ENCODE results near the gene STK32B.
A peak's percentile ranks its signal among the peaks of the same experiment; 100 is the strongest.

STK32B gene

DNA sequence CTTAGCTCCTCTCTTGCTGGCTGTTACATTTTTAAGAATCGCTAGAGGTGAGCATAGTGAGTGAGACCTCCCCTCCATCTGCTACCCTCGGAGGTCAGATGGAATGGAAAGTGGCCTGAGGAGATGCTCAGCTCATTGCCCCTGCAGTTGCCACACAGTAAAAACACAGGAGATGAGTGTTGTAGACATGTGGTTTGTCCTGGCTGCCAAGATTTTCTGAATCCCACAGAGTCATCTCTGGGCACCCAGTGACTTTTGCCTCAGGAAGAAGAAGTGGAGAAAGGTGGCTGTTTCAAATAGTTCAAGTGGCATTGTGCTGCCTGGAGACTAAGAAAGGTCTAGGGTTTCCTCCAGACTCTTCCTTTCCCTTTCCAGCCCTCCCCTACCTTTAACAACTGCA lies 271.0 kb downstream of the STK32B start:
- DNase-seq (ENCODE audit: insufficient read length, low spot score) (no peak), FAIRE-seq (no peak)

DNA sequence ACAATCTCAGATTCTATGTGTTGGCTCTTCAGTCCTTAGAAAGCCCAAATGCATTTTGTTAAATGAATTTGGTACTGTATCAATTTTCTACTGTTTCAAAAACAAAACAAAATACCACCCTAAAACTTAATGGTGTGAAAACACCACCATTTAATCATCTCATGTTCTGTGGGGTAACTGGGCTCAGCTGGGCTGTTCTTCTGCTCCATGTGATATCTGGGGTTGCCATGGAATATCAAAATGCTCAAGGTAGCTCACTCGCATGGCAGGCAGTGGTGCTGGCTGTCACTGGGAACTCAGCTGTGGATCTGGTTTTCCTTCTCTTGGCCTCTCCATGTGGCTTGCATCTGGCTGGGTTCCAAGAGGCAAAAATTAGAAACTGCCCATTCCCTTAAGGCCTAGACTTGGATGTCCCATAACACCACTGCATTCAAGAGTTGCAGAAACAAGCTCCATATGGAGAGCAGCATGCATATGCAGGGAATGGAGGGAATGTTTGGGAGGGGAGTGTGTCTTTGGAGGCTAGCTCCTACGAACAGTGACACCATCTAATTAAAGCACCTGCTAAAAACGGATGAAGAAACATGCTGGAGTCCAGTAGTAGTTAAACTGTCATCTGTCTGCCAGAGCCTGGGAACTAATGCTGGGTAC lies 279.2 kb downstream of the STK32B start:
- no peak for DNase-seq (ENCODE audit: insufficient read length, low spot score)
- FAIRE-seq: no peak

DNA sequence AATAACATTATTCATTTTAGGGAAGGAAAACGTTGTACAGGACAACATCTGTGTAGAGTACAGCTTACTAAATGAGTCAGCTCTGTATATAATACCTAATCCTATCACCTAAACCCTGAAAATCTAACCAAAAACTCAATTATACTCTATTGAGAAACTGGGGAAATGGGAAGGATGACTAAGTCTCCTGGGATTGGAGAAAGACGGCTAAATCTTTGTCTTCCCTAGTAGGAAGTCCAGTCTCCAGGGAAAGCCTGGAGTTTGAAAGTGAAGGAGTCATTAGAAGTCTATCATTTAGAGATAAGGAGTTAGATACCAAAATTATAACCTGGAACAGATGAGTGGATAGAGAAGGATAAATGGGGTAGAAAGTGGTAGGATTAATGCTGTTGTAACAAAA lies 286.5 kb downstream of the STK32B start:
- FAIRE-seq (no peak), DNase-seq (ENCODE audit: insufficient read length, low spot score) (no peak)

DNA sequence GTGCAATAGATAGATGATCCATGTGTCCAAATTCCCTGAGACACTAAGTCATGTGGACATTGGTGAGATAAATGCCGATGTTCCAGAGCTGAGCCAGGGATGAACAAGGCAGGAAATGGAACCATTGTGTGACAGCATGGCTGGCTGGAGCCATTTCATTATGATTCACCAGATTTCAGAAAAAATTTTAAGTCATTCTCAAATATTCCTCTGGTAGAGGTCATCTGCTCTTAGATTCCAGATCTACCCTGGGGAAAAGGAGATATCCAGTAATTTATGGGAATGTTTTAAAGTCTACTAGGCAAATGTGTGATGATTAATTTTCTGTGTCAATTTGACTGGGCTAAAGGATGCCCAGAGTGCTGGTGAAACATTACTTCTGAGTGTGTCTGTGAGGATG lies 287.3 kb downstream of the STK32B start:
- DNase-seq (ENCODE audit: insufficient read length, low spot score) (no peak), FAIRE-seq (no peak)

DNA sequence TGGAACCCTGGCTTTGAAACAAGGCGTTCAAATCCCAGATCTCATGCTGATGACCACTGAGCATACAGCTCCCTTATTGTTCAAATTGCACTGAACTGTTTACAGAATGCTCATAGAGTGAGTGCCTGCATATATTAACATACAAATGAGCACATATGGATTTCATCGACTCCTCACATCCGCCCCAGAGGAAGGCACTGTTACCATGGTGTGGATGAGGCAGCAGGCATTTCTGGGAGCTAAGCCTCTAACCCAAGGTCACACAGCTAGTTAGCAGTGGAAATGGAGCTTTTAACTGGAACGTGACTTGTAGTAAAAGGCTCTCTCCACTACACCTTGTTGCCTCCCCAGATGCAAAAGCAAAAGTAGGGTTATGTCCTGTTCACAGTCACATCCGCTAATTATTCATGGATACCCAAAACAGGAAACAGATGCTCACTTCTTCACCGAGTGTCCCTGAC lies 289.7 kb downstream of the STK32B start:
- DNase-seq (ENCODE audit: insufficient read length, low spot score) (no peak), FAIRE-seq (no peak)

DNA sequence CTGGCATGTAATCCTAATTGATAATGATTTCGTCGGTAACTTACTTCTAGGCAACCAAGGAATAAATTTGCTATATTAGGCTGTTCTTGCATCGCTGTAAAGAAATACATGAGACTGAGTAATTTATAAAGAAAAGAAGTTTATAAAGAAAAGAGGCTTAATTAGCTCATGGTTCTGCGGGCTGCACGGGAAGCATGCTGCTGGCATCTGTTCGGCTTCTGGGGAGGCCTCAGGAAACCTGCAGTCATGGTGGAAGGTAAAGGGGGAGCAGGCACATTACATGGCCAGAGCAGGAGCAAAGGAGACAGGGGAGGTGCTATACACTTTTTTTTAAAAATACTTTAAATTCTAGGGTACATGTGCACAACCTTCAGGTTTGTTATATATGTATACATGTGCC lies 290.2 kb downstream of the STK32B start:
- no peak for FAIRE-seq

DNA sequence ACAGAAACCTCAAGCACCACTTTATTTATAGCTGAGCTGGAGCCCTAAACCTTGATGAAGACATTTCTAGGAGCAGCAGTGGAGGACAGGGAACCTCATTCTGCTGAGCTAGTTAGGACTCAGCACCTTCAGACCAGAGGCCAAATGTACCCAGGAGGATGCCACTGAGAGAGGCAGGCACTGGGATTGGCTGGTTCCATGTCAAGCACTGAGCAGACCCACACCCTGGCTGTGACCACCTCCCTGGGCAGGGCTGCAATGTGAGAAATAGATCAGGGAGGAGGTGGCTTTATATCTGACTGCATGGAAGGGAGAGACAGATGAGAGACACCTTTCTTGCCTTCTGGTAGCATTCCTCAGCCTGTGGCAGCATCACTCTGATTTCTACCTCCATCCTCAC lies 304.6 kb downstream of the STK32B start:
- no peak for FAIRE-seq
- no peak for DNase-seq (ENCODE audit: insufficient read length, low spot score)

More for the DNA sequence above, 290.2 kb downstream of the STK32B start:
- no peak for DNase-seq (ENCODE audit: insufficient read length, low spot score)

DNA sequence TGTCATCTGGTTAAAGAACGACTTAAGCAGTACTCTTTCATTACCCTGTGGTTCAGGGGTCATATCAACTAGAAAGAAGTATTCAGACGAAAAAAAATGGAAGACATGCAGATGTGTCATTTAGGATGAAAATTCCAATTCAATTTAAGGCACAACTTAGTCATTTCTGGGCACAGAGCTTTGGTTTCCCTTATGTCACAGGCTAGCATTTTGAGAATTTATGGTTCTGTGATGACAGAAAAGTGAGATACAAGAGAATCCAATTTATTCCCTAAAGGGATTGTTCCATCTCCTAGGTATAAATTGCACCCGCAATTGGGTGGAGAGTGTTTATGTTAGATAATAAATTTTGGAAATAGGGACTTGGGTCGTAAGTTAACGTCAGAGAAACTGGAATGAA lies 306.6 kb downstream of the STK32B start:
- DNase-seq (ENCODE audit: insufficient read length, low spot score): no peak
- FAIRE-seq: no peak

DNA sequence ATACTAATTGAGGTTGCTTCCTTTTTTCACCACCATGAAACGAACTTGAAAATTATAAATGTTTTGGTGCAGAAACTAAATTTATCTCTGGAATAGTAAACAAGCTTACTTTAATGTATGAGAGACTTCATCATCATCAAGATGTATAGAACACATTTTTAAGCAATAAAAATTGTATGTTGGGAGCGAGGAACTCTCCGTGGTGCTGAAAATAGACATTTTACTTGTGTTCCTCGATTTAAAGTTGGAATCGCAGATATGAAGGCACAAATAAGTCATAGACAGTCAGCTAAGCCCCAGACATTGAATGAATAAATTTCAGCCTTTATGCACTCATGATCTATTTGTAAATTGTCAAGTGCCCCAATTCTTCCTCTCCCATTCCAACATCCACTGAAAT lies 310.7 kb downstream of the STK32B start:
- no peak for FAIRE-seq
- DNase-seq (ENCODE audit: insufficient read length, low spot score): no peak

DNA sequence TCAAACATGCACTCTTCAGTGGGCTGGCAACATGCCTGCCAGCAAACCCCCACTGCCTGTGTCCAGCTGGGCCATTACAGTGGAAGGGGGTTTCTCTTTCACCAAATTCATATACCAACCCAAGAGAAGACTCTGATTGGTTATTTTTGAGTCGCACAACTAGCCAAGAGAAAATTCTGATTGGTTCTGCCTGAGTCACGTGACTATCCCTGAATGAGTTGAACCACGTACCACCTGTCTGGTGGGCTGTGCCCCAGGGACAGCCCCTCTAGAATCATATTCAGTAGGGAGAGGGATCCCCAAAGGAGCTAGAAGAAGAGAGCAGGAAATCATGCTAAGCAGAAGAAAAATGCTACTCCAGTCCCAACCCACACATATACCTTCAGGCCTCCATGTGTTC lies 313.1 kb downstream of the STK32B start:
- FAIRE-seq (no peak), DNase-seq (ENCODE audit: insufficient read length, low spot score) (no peak)

DNA sequence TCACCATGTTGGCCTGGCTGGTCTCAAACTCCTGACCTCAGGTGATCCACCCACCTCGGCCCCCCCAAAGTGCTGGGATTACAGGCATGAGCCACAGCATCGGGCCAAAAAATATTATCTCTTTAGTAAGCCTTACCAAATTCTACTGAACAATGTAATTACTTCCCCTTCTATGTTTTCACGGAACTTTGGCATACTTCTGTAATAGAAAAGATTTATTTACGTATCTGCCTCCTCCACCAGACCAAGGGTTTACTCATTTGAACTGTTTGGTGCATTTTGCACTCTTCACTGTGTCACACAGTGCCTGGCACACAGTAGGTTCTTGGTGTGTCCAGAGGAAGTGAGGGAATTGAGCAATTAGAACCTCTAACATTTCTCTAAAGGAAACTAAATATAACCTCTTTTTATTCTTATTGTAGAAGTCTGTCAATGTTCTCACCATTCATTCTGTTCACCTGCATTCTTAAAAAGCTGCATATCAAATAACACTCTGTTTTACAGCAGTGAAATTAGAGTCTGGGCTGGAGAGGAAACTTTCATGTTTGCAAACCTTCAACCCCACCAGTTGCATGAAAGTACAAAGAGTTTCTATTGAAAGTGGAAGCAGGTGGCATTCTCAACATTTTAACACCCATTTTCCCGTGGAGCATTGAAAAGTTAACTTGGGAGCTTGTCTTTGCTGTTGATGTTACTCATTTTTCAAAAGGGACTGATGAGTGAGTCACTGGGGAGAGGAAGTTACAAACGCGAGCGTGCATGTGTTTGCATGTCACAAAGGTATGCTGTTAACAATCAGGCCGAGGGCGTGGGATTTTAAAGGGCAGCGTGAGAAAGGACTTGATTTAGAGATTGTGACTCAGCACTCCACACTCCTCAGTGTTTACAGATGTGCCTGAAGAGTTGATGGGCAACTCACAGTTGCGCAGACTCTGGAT lies 314.1 kb downstream of the STK32B start:
- FAIRE-seq (peak; percentile 96), DNase-seq (ENCODE audit: insufficient read length, low spot score) (peak; percentile 69)

DNA sequence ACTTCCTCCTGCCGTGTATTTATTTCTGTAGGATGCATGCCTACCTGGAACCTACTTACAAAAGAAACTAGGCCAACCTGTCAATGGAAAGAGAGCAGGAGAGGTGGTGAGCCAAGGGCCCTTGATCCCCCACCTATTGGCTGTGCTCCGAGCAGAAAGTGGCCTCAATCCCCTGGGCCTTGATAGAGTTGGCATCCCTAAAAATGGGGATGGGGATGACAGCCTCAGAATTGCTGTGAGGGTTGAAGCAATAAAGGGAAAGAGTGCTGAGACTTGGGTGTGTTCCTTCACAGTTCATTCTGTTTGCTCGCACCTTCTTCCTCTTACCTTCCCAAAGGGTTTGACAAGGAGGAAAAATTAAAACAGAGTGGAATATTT lies 314.7 kb downstream of the STK32B start:
- FAIRE-seq (no peak), DNase-seq (ENCODE audit: insufficient read length, low spot score) (no peak)

DNA sequence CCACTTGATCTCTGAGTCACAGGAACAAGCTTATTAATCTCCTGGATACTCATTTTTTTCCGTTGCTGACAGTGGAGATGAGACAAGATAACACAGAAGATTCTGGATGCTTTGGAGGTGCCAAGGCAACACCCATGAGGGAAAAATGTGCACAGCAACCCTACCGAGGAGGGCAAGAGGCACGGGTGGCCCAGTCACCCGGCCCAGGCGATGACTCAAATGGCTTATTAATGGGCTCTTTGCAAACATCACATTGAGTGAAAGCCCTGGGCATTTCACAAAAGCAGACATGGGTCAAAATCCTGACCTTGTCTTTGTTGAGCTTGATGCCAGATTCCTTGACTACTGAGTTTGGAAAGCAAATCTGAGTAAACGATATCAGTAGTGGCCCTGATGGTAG lies 315.1 kb downstream of the STK32B start:
- FAIRE-seq (no peak), DNase-seq (ENCODE audit: insufficient read length, low spot score) (no peak)

DNA sequence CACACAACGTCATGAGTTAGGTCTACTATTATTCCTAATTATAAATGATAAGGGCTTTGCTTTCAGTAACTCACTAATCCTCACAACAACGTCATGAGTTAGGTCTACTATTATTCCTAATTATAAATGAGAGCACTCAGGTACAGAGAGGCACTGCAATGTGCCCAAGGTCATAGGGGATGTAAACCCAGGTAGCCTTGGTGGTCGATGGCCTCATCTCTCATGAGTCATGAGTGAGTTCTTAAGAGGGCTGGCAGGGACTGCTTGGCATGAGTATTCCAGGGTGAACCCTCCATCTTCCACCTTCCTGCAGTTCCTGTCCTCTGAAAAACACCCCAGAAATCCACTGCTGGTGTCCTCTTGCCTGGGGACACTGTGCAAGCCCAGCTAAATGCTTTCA lies 317.1 kb downstream of the STK32B start:
- FAIRE-seq (no peak), DNase-seq (ENCODE audit: insufficient read length, low spot score) (no peak)

DNA sequence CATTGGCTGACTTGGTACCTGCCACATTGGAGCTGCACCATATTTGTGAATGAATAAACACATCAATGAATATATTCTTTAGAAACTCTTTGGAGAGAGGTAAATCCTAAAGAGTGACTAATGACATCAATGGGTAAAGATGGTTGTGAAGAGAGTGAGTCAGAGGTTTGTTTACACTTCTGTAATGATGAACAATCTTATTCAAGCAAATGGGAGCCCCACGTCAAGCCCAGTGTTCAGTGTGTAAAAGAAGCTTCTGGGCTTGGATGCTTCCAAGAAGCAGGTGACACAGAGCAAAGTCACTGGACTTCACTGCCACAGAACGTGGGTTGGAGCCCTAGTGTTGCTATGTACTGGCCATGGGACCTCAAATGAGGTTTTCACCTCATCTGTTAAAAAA lies 319.0 kb downstream of the STK32B start:
- FAIRE-seq (no peak), DNase-seq (ENCODE audit: insufficient read length, low spot score) (no peak)

DNA sequence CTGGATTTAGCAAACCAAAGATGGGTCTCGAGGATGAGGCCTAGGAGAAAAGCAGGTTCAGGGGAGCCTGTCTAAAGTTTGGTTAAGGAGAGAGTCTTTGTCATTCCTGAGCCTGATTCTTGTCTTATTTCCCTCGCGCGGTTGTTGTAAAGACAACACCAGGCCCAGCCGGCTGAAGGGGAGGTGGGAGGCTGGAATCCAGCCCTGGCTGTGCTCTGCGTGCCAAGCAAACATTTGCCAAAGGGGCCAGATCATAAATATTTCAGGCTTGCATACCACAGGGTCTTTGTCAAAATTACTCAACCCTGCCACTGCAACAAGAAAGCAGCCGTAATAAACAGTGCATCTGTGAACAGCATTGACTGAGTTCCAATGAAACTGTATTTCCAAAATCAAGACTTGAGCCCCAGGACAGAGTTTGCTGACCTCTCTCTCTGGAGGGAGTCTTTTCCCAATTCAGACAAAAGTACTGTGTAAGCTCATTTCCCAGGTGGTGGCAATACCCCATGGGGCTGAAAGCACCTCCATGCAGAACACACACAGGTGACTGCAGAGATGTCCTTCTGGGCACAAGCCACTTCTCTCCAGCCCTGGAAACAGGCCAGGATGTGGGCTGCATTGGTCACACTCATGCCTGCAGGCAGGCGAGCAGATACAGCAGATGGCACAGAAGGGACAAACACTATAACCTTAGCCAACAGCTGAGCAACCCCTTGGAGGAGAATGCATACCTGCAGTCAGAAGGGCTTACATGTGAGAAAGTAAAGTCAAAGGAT lies 320.3 kb downstream of the STK32B start:
- FAIRE-seq (peak; percentile 83), DNase-seq (ENCODE audit: insufficient read length, low spot score) (peak; percentile 73)

DNA sequence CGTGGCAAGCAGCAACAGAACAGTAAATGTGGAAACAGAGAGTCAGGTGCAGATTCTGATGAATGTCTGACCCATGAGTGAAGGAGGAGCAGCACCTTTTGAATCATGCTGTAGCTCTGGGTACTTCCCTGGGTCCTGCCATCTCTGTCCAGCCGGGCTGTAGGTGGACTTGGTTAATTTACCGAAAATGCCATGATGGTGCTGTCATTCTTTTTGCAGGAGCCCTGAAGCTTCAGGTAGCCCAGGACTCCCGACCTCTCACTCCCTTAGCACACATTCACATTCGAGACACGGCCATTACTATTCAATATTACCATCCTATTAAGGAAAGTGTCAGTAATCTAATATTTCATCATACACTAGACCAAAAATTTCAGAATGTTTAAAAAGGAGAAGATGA lies 320.9 kb downstream of the STK32B start:
- no peak for FAIRE-seq
- DNase-seq (ENCODE audit: insufficient read length, low spot score): no peak

DNA sequence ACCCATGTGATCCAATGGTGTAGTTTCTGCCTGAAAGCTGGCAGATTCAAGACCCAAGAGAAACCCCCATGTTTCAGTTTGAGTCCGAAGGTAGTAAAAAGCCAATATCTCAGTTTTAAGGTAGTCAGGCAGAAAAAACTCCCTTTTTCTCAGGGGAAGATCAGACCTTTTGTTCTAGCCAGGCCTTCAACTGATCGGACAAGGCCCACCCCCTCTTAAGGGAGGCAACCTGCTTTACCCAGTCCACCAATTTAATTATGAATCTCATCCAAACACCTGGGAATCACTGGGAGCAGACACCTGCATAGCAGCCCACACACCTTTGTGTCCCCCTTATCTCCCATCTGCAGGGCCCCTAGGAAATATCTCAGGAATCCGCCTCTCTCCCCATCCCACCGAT lies 322.0 kb downstream of the STK32B start:
- FAIRE-seq (no peak), DNase-seq (ENCODE audit: insufficient read length, low spot score) (no peak)

DNA sequence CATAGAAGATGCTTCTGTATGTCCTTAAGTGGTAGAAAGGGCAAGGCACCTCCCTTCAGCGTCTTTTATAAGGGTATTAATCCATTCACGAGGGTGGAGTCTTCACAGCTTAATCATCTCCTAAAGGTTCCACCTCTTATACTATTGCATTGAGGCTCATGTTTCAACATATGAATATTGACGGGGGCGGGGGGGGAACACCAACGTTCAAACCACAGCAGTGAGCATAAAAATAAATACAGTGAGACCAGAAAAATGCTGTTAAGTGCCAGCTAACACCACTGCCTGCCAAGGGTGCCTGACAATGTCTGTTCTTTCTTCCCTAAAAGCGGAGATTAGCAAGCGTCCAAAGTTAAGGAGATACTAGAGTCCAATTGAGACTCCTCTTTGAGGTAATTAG lies 323.3 kb downstream of the STK32B start:
- FAIRE-seq (no peak), DNase-seq (ENCODE audit: insufficient read length, low spot score) (no peak)

DNA sequence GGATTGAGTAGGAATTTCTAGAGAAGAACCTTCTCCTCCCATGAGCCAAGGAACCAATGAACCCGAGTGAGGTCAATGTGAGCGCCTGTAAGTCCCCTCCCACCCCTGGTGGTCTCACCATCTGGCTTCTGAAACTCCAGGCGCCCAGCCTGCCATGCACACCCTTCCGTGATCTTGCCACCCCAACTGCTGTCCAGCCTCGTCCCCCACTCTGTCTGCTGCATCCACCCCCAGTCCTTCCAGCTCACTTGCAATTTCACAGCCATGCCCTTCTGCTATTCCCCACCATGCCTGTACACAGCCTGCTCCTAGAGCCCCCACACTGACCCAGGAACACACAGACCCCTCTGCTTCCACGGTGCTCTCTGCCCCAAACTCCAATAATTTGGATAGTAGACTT lies 323.7 kb downstream of the STK32B start:
- no peak for DNase-seq (ENCODE audit: insufficient read length, low spot score)
- FAIRE-seq: no peak

DNA sequence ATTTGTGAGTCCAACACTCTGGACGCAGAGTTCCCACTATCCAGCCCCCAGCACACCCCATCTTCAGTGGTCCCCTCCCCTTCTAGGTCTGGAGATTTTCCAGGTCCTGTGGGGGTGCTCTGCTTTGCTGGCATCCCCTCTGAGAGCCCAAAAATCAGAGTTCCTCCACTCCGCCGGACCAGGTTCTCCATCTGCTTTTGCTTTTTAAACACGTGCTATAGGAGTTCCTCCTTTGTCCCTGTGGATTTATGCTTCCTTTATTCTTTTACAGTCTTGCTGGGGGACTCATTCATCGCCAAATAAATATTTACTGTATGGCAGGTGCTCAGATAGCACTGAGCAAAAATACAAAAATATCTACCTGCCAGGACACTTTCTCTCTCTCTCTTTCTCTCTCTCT lies 324.7 kb downstream of the STK32B start:
- FAIRE-seq: no peak
- no peak for DNase-seq (ENCODE audit: insufficient read length, low spot score)

Data from HTR-8/SVneo (cell line).